Right lobe of liver (tissue), 6 donors: ENCODE data around the gene KCNK13. TPM values are rescaled to one million over a fixed set of nuclear protein-coding genes. Genes with fewer than 3 reads are reported as not detected.

Source experiments
- ATAC-seq, 4 donors: fragments of 200-7000 bp; cut with Tn5 transposase; one replicate each; pipeline ENCODE4 v1.9.1; 2020; ENCODE audit warnings: mild to moderate bottlenecking in 4 of 4, moderate library complexity in 4 of 4
- DNase-seq, 3 donors: peaks; one replicate each; pipeline ENCODE4 v3.0.0-alpha.2; 2020
- H3K27ac ChIP-seq, 3 donors: fragments of 200-600 bp; one replicate each; pipeline ENCODE4 v1.8.0; 2022
- H3K27me3 ChIP-seq, 2 donors: fragments of 200-600 bp; one replicate each; pipeline ENCODE4 v1.8.0; 2022
- H3K36me3 ChIP-seq, 4 donors: fragments of 200-600 bp; sonication (generic) in 1 of 4; one replicate each; pipeline versions ENCODE4 v1.5.1 to v1.8.0; 2017 to 2022; ENCODE audit warnings: control low read depth in 1 of 4
- H3K4me1 ChIP-seq, 4 donors: fragments of 200-600 bp; sonication (generic) in 1 of 4; one replicate each; pipeline versions ENCODE4 v1.5.1 to v1.8.0; 2017 to 2022; ENCODE audit warnings: control low read depth in 1 of 4
- H3K4me3 ChIP-seq, 3 donors: fragments of 200-600 bp; one replicate each; pipeline ENCODE4 v1.8.0; 2022
- H3K9me3 ChIP-seq, 4 donors: fragments of 200-600 bp; sonication (generic) in 1 of 4; one replicate each; pipeline versions ENCODE4 v1.5.1 to v1.8.0; 2017 to 2022; ENCODE audit warnings: control low read depth in 1 of 4
- CTCF ChIP-seq, 4 donors: fragments of 200-600 bp in 3 of 4; fragments of 450-650 bp in 1 of 4; IDR thresholded peaks; one replicate each; pipeline versions ENCODE4 v1.5.1 to v1.8.0; 2016 to 2022; ENCODE audit warnings: antibody characterized with exemption in 4 of 4, mild to moderate bottlenecking in 2 of 4
- POLR2A ChIP-seq: fragments of 450-650 bp; IDR thresholded peaks from one replicate; pipeline ENCODE4 v1.6.1; 2017; ENCODE audit warnings: antibody characterized with exemption, mild to moderate bottlenecking
- WGBS: methylation state at CpG from one replicate; pipeline ENCODE4 v1.1.6; 2018; ENCODE audit warnings: low coverage, low lambda C conversion rate; ENCODE audit not compliant: insufficient coverage; ENCODE audit errors: missing lambda C conversion rate; 5-methylcytosine and 5-hydroxymethylcytosine counted together
- intact Hi-C, 2 donors: fragments of 100-400 bp; cut with DNase I; formaldehyde crosslinking; loops; one replicate each; pipeline versions ENCODE4 v1.11.2 to v1.14.1; 2022
- total RNA-seq, 6 experiments: library from RNA; depleted of rRNA in 2 of 6; stranded (reverse); fragments of >200 nt in 2 of 6; fragmentation: NEBNext Ultra II Directional in 3 of 6; extraction: Animal tissue kit (Norgen Biotek cat#: 25700) in 3 of 6; gene quantifications; one replicate each; pipeline versions ENCODE4 v1.1.0 to v1.2.4, GENCODE V29; 2016 to 2023
- donor health status: DM: no; HTN: yes; CAD: no.
- donor health status: DM: no; HTN: no; CAD: no.
- donor health status: DM: no; HTN: no; CAD: no.
- donor health status: DM: no; HTN: yes; CAD: no.
- donor health status: DM: no; HTN: yes; CAD: no.

Gene KCNK13
- total RNA-seq, 6 experiments from 2014 or later, result 0.30 to 1.2 (median 0.36) TPM

- intact Hi-C loops, result no loop called here
- Histone ChIP-seq H3K36me3 (no peaks in the 10 kb centered on the region), H3K4me1 (no peaks in the 10 kb centered on the region), H3K4me3 (no peak overlapping the region), H3K27ac (no peak overlapping the region), H3K9me3 (no peaks in the 10 kb centered on the region), H3K27me3 (no peaks in the 10 kb centered on the region)
- WGBS, result 45% methylated on average over 4 of the region's 4 CpGs
- no peak for ATAC-seq
- no peak for TF ChIP-seq POLR2A
- TF ChIP-seq CTCF (IDR thresholded peaks at IDR 0.05), result no peak
- no peak for DNase-seq
Observed at GRCh38 chr14:90137807-90138206, 76.0 kb downstream of the KCNK13 start.

GRCh38 chr14:90139199-90139598, 77.4 kb downstream of the KCNK13 start:
- ATAC-seq (no peak), DNase-seq (no peak)
- no peak for TF ChIP-seq CTCF (IDR thresholded peaks at IDR 0.05)
- no peak for TF ChIP-seq POLR2A
- Histone ChIP-seq H3K27ac (no peak overlapping the region), H3K9me3 (no peaks in the 10 kb centered on the region), H3K4me3 (no peak overlapping the region), H3K27me3 (no peaks in the 10 kb centered on the region), H3K4me1 (no peaks in the 10 kb centered on the region), H3K36me3 (no peaks in the 10 kb centered on the region)
- 72% methylated on average over 4 of the region's 6 CpGs for WGBS
- intact Hi-C loops, result no loop called here

- DNase-seq (no peak), ATAC-seq (no peak)
- Histone ChIP-seq H3K27me3 (no peaks in the 10 kb centered on the region), H3K27ac (no peak overlapping the region), H3K36me3 (no peaks in the 10 kb centered on the region), H3K4me1 (no peaks in the 10 kb centered on the region), H3K4me3 (no peak overlapping the region), H3K9me3 (no peaks in the 10 kb centered on the region)
- intact Hi-C loops, result no loop called here
- WGBS, result 50% methylated on average over 12 of the region's 12 CpGs
- TF ChIP-seq CTCF (IDR thresholded peaks at IDR 0.05) (no peak), POLR2A (no peak)
Observed at GRCh38 chr14:90140298-90140955, 78.6 kb downstream of the KCNK13 start.

GRCh38 chr14:90140956-90141316, 79.1 kb downstream of the KCNK13 start:
- ATAC-seq, result no peak
- intact Hi-C loops, result no loop called here
- 18% methylated on average over 1 of the region's 5 CpGs for WGBS
- no peaks in the 10 kb centered on the region for H3K9me3 ChIP-seq
- TF ChIP-seq CTCF (IDR thresholded peaks at IDR 0.05), result no peak
- TF ChIP-seq POLR2A, result no peak
- no peak for DNase-seq
- H3K36me3 ChIP-seq, result no peaks in the 10 kb centered on the region
- no peaks in the 10 kb centered on the region for H3K4me1 ChIP-seq
- H3K4me3 ChIP-seq, result no peak overlapping the region
- H3K27me3 ChIP-seq, result no peaks in the 10 kb centered on the region
- no peak overlapping the region for H3K27ac ChIP-seq

GRCh38 chr14:90153429-90153828, 91.6 kb downstream of the KCNK13 start:
- no peak overlapping the region for H3K27ac ChIP-seq
- TF ChIP-seq CTCF (IDR thresholded peaks at IDR 0.05) (no peak), POLR2A (no peak)
- H3K4me3 ChIP-seq, result no peak overlapping the region
- H3K4me1 ChIP-seq, result no peaks in the 10 kb centered on the region
- ATAC-seq (no peak), DNase-seq (no peak)
- no peaks in the 10 kb centered on the region for H3K9me3 ChIP-seq
- H3K27me3 ChIP-seq, result no peaks in the 10 kb centered on the region
- no peaks in the 10 kb centered on the region for H3K36me3 ChIP-seq
- WGBS, result 73% methylated on average over 2 of the region's 2 CpGs
- intact Hi-C loops, result no loop called here
